Posterior cingulate gyrus (tissue), 11 donors: ENCODE results near the gene GALNT9.
"Not testable (repeated sequence)": the region's sequence is repeated elsewhere in the genome, so short reads cannot be mapped to it uniquely, and the experiment has no call there.

ENCODE experiments used
- DNase-seq, 10 donors: peaks; one replicate each; pipeline versions ENCODE4 v3.0.0 to v3.0.0-alpha.2; 2020 to 2021; ENCODE audit warnings: mixed read lengths in 3 of 10
- intact Hi-C: fragments of 100-400 bp; cut with DNase I; formaldehyde crosslinking; loops from one replicate; pipeline ENCODE4 v1.15.1; 2023

GALNT9 gene

DNA sequence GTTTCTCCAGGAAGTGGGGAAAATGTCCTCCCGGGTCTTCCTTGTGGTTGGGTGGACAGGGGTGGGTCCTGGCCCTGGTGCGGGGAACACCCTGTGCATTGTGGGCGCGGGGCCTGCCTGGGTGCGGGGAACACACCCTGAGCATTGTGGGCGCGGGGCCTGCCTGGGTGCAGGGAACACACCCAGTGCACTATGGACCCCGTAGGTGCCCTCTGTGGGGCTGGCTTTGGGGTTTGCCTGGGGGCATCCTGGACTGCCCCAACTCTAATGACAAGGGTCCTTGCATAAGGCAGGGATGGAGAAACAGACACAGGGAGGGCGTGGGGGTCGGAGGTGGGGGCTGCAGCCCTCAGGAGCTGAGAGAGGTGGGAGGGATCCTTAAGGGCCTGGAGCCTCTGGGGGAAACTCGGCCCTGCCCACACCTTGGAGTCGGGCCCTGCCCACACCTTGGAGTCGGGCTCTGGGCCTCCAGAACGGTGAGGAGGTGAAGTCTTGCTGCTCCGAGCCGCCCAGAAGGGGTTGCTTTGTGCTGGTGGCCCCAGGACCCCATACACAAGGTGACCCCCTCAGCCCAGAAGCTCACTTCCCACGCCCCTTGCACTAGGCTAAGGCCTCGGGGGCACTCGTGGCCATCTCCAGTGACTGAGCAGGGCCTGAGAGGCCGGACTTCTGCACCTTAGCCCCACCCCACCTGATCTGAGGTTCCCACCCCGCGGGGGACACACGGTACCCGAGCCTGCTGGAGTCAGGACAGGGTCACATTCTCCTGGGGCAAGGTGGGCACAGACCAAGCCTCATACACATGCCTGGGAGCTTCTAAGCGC lies 69.3 kb downstream of the GALNT9 start:
- intact Hi-C loops, result no loop called here
- peak in 2 of 10 donors; percentile 54 to 64 for DNase-seq

DNA sequence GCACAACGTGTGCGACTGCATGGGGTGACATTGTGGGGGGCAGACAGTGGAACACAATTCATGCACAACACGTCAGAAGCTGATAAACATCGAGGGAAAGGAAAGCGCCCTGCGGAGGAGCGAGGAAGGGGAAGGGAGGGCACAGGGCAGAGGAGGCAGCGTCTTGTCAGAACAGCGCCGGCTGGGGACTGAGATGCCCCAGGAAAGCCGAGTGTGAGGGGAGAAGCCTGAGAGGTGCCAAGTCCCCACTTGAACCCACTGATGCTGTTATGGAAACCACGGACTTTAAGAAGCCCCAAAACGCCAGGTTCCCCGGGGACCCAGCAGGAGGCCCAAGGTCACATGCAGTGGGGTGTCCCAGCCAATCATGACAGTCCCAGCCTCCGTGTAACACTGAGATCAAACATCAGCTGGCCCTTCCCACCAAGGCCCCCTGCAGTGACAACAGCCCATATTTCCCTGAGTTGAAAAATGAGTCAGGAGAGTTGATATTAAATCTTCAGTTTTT lies 70.0 kb downstream of the GALNT9 start:
- intact Hi-C loops, result no loop called here
- peak in 2 of 10 donors; percentile 17 to 71 for DNase-seq

DNA sequence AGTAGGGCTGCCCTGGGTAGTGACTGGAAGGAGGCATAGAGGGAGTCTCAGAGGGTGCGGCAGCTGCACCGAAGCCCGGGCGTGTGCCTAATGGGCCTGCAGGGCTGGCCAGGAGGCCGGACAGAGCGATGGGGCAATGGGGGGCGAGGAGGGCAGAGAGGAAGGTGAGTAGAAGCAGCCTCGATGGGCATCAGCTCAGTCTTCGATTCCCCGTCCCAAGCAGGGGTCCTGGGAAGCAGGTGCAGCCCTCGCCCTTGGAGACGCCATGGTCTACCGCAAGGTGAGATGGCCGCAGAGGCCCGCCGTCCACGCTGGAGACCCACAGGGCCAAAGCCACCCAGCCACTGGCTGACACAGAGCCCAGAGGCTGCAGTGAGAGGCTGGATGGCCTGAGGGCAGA lies 70.8 kb downstream of the GALNT9 start:
- DNase-seq, result peak in 2 of 10 donors; percentile 48 to 78
- intact Hi-C loops, result no loop called here

DNA sequence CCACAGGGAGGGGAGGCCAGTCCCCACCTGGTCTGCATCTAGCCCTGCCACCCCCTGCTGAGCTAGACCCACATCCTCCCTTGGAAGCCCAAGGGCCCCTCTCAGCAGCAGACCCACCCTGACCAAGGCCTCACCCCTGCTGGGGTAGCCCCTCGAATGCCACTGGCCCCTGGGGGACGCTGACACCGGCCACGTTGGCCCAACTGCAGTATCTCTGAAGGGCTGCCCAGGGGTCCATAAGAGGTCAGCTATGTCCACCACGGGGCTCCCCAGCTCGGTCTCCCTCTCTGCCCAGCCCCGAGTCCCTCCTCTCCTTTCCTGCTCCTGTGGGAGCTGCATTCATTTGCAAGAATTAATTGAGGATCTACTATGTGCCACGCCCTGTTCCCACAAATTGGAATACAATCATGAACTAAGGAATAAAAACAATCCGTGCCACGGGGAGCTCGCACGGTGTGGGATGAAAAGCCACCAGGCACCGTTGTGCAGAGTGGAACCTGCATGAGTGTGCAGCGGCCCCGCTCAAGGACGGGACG lies 71.4 kb downstream of the GALNT9 start:
- DNase-seq, result peak in 2 of 10 donors; percentile 44 to 75
- intact Hi-C loops, result no loop called here

DNA sequence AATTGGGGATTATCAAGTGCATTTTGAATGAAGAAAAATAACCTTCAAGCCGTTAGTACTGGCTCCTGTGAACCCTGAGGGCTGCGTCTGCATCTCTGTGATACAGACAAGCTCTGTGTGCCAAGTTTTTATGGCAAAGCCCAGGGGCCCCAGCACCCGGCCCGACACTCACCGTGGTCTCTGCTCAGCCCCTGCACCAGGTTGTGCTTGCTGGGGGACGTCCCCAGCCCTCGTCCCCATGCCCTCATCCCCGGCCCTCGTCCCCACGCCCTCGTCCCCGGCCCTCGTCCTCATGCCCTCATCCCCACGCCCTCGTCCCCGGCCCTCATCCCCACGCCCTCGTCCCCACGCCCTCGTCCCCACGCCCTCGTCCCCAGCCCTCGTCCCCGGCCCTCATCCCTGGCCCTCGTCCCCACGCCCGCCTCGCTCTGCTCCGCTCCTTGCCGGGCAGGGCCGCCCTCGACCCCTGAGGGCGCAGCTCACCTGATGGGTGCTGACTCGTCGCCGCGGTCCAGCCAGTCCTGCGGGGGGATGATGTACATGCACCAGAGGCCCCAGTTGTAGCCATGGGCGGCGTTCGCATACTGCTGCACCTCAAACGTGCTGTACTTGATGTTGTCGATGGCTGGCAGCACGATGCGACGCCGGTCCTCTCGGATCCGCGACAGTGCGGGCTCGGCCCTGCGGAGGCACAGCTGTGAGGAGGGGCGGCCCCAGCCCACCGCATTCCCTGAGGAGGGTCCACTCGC lies 72.0 kb downstream of the GALNT9 start:
- intact Hi-C loops, result no loop called here
- peak in 3 of 10 donors; percentile 51 to 72 (median 69) for DNase-seq

DNA sequence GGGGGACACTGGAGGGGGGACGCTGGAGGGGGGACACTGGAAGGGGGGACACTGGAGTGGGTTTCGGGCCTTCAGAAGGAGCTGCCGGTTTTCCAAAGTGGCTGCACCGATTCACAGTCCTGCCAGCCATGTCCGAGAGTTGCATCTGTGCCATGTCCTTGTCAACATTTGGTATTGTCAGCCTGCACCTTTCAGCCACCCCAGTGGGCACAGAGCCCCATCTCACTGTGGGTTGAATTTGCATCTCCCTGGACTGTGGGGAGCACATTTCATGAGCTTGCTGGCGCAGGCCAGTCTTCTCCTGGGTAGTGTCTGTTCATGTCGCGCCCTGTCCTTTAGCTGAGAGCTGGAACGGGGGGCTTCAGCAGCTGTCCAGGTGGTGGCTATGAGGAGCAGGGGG lies 72.7 kb downstream of the GALNT9 start:
- DNase-seq, result peak in 1 of 10 donors; percentile 65

DNA sequence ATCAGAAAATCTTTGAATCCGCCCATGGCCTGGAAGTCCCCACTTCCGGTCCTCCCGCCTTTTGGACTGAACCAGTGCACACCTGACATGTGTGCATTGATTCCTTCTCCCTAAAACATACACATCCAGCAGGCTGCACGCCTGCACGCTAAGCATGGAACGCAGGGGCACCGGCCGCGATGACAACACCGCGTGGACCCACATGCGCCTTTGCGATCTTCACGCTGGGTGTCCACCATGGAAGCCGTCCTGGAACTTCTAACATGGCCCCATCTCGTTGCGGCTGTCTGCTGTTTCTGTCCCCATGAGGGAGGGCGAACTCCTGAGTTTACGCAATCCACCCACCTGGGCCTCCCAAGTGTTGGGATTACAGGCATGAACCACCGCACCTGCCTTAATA lies 73.7 kb downstream of the GALNT9 start:
- peak in 2 of 10 donors; percentile 25 to 59 for DNase-seq
- intact Hi-C loops, result no loop called here

More for the DNA sequence above, 72.7 kb downstream of the GALNT9 start:
- intact Hi-C loops, result no loop called here

DNA sequence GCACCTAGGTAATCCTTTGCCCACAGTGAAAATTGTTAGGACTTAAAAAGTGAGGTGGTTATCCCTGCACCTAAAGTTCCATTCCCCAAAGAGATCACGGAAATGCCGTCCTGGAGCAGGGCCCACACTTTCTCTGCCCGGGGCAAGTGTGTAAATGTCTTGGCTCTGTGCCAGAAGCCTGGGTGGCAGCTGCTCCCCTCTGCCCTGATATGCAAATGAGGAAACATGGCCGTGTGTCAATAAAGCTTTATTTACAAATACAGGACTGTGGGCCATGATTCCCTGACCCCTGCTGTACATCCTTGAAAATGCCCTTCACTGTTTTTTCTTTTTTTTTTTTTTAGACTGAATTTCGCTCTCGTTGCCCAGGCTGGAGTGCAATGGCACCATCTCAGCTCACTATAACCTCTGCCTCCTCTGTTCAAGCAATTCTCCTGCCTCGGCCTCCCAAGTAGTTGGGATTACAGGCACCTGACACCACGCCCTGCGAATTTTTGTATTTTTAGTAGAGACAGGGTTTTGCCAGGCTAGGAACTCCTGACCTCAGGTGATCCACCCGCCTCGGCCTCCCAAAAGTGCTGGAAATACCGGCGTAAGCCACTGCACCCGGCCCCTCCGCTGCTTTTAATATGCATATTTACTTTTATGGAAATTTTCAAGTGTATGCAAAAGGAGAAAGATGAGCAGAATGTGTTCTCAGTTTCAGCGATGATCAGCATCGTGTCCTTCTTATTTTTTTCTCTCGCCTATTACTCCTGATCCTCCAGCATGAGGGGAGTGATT lies 75.5 kb downstream of the GALNT9 start:
- intact Hi-C loops, result no loop called here
- peak in 2 of 10 donors; percentile 40 to 69 for DNase-seq

DNA sequence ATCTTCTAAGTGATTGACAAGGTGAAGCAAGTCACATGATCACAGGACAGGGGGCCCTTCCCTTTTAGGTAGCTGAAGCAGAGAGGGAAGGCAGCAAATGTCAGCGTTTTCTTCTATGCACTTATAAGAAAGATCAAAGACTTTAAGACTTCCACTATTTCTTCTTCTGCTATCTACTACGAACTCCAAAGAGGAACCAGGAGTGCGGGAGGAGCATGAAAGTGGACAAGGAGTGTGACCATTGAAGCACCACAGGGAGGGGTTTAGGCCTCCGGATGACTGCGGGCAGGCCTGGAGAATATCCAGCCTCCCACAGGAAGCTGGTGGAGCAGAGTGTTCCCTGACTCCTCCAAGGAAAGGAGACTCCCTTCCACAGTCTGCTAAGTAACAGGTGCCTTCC lies 76.4 kb downstream of the GALNT9 start:
- peak in 1 of 10 donors; percentile 12 for DNase-seq
- intact Hi-C loops, result not testable (repeated sequence)

DNA sequence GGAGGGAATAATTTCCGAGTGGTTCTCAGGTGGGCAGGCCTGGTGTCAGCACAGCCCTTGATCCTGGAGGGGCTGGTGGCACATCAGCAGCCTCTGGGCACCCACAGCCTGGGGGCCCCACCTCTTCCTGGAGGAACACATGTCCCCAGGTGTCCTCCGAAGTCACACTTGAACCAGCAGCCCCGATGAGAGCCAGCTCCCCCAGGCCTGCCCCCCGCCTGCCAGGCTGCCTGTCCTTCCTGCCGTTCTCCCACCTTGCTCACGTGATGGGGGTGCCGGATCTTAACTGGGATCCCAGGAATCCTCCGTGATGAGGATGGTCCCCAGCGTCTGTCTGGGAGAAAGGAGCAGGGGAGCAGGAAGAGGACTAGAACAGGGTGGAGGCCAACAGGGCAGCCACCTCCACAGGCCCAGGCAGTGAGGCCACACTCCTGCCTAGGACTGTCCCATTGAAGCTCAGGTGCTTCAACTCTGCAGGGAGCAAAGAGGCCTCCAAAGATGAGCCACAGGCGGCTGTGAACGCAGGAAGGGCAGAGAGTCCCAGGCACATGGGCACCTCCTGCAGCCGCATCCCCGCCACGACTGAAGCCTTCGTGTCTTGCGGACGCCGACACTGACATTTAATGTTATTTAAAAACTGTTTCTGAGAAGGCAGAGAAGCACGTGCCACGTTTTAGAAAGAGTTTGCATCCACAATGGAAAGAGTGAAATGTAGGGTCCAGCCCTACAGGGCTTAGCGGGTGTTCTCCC lies 77.5 kb downstream of the GALNT9 start:
- DNase-seq, result peak in 4 of 10 donors; percentile 16 to 75 (median 67)
- intact Hi-C loops, result no loop called here

DNA sequence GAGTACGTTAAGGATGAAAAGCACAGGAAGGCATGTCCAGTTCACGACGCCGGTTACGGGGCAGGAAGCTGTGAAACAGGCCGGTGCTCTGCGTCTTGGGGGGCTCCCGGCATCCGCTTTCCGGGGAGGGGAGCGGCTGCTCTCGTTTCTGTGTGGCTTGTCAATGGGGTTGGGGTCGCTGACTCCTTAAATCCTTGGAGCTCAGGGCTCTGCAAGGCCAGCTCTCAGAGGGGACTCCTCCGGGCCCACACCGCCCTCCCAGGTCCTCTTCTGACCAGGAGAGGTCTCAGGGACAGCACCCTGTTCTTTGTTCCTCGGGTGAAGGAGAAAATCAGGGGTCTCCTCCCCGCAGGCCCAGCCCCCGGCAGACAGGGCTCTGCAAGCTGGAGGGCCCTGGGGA lies 78.1 kb downstream of the GALNT9 start:
- peak in 3 of 10 donors; percentile 8 to 67 (median 66) for DNase-seq
- intact Hi-C loops, result no loop called here

DNA sequence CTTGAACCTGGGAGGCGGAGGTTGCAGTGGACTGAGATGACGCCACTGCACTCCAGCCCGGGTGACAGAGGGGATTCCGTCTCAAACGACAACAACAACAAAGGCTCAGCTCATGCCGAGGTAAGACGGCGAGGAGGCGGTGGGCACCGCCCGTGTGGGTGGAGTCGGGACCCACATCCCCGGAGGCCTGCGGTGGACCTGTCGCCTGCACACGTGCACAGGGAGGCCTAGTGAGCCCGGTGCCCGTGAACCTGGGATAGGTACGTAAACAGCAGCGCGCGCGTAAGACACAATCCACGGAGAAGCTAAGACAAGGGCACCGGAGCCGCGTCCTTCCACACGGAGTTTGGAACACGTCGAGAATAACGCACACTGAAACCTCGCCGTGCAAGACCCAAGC lies 78.7 kb downstream of the GALNT9 start:
- peak in 4 of 10 donors; percentile 19 to 67 (median 60) for DNase-seq
- intact Hi-C loops, result no loop called here

DNA sequence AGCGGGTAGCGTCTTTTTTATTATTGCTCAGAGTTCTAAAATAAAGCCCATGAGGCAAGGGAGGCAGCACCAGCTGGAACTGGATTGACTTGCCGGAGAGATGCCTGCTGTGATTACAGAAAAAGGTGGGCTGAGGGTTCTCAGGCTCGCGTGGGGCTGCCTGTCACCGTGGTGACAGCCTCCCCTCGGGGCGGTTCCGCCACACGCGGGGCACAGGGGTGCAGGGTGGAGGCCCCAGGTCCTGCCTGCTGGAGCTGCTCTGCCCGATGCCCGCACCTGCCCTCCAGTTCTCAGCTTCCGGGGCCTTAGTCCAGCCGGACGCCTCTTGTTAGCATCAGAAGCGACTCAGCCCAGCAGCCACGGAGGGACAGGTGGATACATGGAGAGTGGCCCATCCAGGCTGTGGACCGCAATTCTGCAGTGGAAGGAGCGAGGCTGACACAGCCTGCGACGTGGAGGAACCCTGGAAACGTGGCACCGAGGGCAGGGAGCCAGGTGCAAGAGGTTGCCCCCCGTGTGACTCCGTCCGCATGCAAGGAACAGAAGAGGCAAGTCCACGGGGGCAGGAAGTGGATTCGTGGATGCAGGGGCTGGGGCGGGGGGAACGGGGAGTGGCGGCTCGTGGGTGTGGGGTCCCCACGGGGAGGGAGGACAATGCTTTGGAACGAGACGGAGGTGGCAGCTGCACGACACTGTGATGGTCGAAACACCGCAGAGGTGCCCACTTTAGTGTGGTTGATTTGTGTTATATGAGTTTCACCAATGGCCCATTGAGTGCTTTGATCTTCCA lies 79.5 kb downstream of the GALNT9 start:
- intact Hi-C loops, result no loop called here

DNA sequence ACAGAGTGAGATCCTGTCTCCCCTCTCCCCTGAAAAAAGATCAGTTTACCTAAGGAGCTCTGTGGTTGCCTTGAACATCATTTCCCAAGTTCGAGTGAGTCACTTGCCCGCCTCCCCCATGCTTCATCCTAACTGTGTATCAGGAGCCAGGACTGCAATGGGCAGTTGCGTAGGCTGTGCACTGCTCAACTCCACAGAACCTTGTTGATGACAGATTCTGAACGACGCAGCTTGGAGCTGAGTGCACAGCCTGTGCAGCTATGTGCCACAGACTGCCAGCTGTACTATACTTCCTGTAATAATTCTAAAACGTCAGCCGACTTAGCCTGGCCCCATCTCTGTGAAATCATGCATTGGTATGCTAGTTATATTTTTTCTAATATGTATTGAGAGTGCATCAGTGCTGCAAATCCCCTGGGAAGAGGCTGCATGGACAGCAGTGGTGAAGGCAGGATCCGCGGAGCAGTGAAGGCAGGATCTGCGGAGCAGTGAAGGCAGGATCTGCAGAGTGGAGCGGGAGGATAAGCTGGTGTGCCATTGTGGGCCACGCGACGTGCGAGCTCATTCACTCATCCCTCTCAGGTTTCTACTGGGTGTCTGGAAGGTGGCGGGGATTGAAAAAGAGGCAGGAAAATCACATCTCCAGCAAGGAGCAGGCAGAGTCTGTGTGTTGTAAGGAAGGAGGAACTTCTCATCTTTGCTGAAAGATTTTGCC lies 80.8 kb downstream of the GALNT9 start:
- intact Hi-C loops, result no loop called here
- DNase-seq, result peak in 7 of 10 donors; percentile 34 to 93 (median 69)

More for the DNA sequence above, 79.5 kb downstream of the GALNT9 start:
- DNase-seq, result peak in 5 of 10 donors; percentile 9 to 81 (median 63)

DNA sequence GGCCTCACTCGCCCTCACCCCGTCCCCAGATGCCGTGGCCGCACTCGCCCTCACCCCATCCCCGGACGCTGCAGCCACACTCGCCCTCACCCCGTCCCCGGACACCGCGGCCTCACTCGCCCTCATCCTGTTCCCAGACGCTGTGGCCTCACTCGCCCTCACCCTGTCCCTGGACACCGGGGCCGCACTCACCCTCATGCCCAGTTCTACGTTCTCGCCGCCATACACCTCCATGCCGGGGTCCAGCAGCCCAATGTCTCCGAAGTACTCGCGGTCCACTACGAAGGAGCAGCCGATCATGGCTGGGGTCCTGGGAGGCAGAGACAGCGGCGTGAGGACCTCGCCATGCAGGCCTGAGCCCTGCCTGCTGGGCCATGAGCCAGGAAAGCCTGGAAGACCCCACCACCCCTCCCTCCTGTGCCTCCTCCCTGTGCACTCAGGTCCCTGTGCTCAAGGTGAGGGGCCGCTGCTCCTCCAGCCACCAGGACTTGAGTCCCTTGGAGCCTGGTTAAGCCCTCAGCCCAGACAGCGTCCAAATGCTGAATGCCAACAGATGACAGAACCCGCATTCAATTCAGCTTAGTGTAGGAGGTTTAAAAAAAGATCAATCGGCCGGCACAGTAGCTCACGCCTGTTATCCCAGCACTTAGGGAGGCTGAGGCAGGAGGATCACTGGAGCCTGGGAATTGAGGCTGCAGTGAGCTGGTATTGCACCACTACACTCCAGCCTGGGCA lies 81.5 kb downstream of the GALNT9 start:
- intact Hi-C loops, result no loop called here
- DNase-seq, result peak in 4 of 10 donors; percentile 5 to 75 (median 64)

DNA sequence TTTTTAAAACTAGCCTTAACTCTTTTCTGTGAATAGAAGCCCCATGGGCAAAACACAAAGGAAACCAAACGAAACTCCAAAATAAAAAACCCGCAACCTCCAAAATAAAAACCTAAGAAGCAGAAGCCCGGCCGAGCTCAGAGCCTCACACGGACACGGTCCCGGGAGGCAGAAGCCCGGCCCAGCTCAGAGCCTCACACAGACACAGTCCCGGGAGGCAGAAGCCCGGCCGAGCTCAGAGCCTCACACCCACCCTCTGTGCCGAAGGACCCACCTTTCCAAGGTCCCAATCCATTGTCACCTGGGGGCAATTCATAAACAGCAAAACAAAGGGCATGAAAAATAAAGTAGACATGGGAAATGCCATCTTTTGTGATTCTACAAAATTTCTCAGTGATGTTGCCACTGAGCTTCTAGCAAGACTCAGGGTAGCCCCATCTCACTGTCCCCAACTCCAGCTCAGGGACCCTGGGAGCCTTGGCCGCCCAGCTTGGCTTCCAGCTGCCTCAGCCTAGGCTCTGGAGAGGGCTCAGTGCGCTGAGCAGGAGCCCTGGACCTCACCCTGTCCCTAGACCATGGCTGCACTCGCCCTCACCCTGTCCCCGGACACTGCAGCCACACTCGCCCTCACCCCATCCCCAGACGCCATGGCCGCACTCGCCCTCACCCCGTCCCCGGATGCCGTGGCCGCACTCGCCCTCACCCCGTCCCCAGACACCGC lies 82.2 kb downstream of the GALNT9 start:
- peak in 3 of 10 donors; percentile 53 to 69 (median 55) for DNase-seq
- intact Hi-C loops, result no loop called here
